ENCODE data around the gene IL36RN. TPM values are rescaled to one million over a fixed set of nuclear protein-coding genes. Genes with fewer than 3 reads are reported as not detected.

Gene IL36RN
- total RNA-seq, 4 donors from 2014 or later = not detected

GRCh38 chr2:113075600-113075999 lies 16.6 kb downstream of the IL36RN start:
- intact Hi-C loops (cut with DNase I) = loop anchor here (5.0 kb wide), 1 partner anchor 47 kb away; no protein-coding TSS in a partner anchor
- 93 to 98% methylated on average over 3 of the region's 3 CpGs for WGBS, 2 donors
- no peak overlapping the region for H3K4me3 ChIP-seq (replicated peaks in 1 of 3)
- H3K36me3 ChIP-seq = no peaks in the 10 kb centered on the region
- TF ChIP-seq CTCF (IDR thresholded peaks at IDR 0.05) (no peak), POLR2A (IDR thresholded peaks at IDR 0.05) (no peak)
- H3K4me1 ChIP-seq = peaks cover 16 to 22% of the 10 kb centered on the region in 2 donors
- DNase-seq = no peak
- no peaks in the 10 kb centered on the region for H3K27me3 ChIP-seq
- H3K9me3 ChIP-seq = no peaks in the 10 kb centered on the region
- H3K27ac ChIP-seq = no peak overlapping the region

GRCh38 chr2:113076954-113077669 lies 18.1 kb downstream of the IL36RN start:
- DNase-seq = no peak
- WGBS, 2 donors = 82 to 94% methylated on average over 3 of the region's 3 CpGs
- H3K36me3 ChIP-seq = no peaks in the 10 kb centered on the region
- no peak overlapping the region for H3K4me3 ChIP-seq (replicated peaks in 1 of 3)
- no peaks in the 10 kb centered on the region for H3K27me3 ChIP-seq
- peak overlapping the region in 1 of 3 donors; percentile 73 for H3K27ac ChIP-seq
- intact Hi-C loops (cut with DNase I) = loop anchor here (5.0 kb wide), 1 partner anchor 45 kb away; no protein-coding TSS in a partner anchor
- H3K4me1 ChIP-seq = peaks cover 16 to 22% of the 10 kb centered on the region in 2 donors
- no peak for TF ChIP-seq CTCF (IDR thresholded peaks at IDR 0.05)
- TF ChIP-seq POLR2A (IDR thresholded peaks at IDR 0.05) = no peak
- H3K9me3 ChIP-seq = no peaks in the 10 kb centered on the region

GRCh38 chr2:113077921-113078320 lies 18.9 kb downstream of the IL36RN start:
- peak; percentile 7 to 55 for DNase-seq
- TF ChIP-seq CTCF (IDR thresholded peaks at IDR 0.05) = no peak
- TF ChIP-seq POLR2A (IDR thresholded peaks at IDR 0.05) = no peak
- Histone ChIP-seq H3K36me3 (no peaks in the 10 kb centered on the region), H3K9me3 (no peaks in the 10 kb centered on the region), H3K27ac (peak overlapping the region; percentile 73 to 74 (median 73)), H3K4me1 (peaks cover 16 to 22% of the 10 kb centered on the region in 2 donors), H3K4me3 (replicated peaks in 1 of 3) (no peak overlapping the region), H3K27me3 (no peaks in the 10 kb centered on the region)
- intact Hi-C loops (cut with DNase I) = loop anchor here (5.0 kb wide), 1 partner anchor 44 kb away; no protein-coding TSS in a partner anchor
- WGBS, 2 donors = 55 to 73% methylated on average over 1 of the region's 1 CpG

GRCh38 chr2:113078350-113078839 lies 19.4 kb downstream of the IL36RN start:
- WGBS, 2 donors = 14 to 34% methylated on average over 6 of the region's 6 CpGs
- intact Hi-C loops (cut with DNase I) = loop anchor here (5.0 kb wide), 1 partner anchor 44 kb away; no protein-coding TSS in a partner anchor
- no peak for TF ChIP-seq CTCF (IDR thresholded peaks at IDR 0.05)
- no peak for TF ChIP-seq POLR2A (IDR thresholded peaks at IDR 0.05)
- Histone ChIP-seq H3K4me1 (peaks cover 16 to 22% of the 10 kb centered on the region in 2 donors), H3K36me3 (no peaks in the 10 kb centered on the region), H3K4me3 (replicated peaks in 1 of 3) (no peak overlapping the region), H3K9me3 (no peaks in the 10 kb centered on the region), H3K27ac (peak overlapping the region; percentile 73 to 74 (median 73)), H3K27me3 (no peaks in the 10 kb centered on the region)
- DNase-seq = peak; percentile 51 to 71

GRCh38 chr2:113079131-113079530 lies 20.1 kb downstream of the IL36RN start:
- TF ChIP-seq CTCF (IDR thresholded peaks at IDR 0.05) (no peak), POLR2A (IDR thresholded peaks at IDR 0.05) (no peak)
- H3K9me3 ChIP-seq = no peaks in the 10 kb centered on the region
- H3K27ac ChIP-seq = peak overlapping the region; percentile 38 to 73 (median 73)
- H3K4me1 ChIP-seq = peaks cover 16 to 22% of the 10 kb centered on the region in 2 donors
- DNase-seq = no peak
- intact Hi-C loops (cut with DNase I) = loop anchor here (5.0 kb wide), 1 partner anchor 43 kb away; no protein-coding TSS in a partner anchor
- no peak overlapping the region for H3K4me3 ChIP-seq (replicated peaks in 1 of 3)
- 64 to 80% methylated on average over 4 of the region's 4 CpGs for WGBS, 2 donors
- H3K27me3 ChIP-seq = no peaks in the 10 kb centered on the region
- H3K36me3 ChIP-seq = no peaks in the 10 kb centered on the region

All from thyroid gland (tissue), 4 donors.